NT2/D1 (cell line): ENCODE measurements around the gene D2HGDH.

Experiments
- YY1 ChIP-seq: IDR thresholded peaks from 2 replicates; pipeline ENCODE4 v1.6.1; 2011; ENCODE audit not compliant: insufficient read length, insufficient read depth
- ZNF274 ChIP-seq: IDR thresholded peaks from 2 replicates; pipeline ENCODE4 v1.6.1; 2011; ENCODE audit warnings: mild to moderate bottlenecking, low read depth, low read length

- TF ChIP-seq ZNF274 (no peak), YY1 (no peak)
Observed at GRCh38 chr2:241720560-241720959, 13.9 kb upstream of the D2HGDH start.
